ENCODE data around the gene STX1B. TPM values are rescaled to one million over a fixed set of nuclear protein-coding genes. Genes with fewer than 3 reads are reported as not detected.

The STX1B gene
- total RNA-seq, 1 experiment from 2014 or later: 11.0 TPM

DNA sequence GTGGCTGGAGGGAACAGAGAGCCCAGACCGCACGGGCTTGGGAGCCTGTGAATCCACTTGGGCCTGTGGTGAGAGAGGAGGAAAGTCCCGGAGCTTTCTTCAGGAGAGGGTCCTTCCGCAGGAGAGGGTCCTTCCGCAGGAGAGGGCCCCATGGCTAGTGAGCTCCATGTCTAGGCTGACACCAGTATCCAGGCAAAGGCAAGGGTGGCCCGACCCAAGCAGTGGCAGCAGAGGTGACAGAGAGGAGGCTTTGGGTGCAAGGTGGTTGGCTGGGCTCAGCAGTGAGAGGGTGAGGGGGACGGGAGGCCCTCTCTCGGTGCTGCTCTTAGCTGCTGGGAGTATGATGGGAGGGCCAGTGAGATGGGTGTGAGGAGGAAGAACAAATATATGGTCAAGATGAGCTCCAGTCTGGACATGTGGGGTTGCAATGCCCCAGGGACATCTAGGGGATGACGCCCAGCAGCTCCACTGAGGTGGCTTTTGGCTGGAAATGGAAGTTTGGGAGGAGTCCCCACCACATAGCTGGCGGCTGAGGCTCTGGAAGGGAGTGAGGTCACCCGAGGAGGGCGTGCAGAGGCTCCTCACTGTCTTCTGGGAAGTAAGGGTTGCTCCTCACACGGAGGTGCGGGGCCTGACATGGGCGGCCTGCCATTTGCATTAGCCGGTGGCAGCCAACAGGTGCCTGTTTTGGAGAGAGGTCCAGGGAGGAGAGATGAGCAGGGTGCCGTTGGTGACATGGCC lies 27.7 kb downstream of the STX1B start:
- TF ChIP-seq, protein P1, sequence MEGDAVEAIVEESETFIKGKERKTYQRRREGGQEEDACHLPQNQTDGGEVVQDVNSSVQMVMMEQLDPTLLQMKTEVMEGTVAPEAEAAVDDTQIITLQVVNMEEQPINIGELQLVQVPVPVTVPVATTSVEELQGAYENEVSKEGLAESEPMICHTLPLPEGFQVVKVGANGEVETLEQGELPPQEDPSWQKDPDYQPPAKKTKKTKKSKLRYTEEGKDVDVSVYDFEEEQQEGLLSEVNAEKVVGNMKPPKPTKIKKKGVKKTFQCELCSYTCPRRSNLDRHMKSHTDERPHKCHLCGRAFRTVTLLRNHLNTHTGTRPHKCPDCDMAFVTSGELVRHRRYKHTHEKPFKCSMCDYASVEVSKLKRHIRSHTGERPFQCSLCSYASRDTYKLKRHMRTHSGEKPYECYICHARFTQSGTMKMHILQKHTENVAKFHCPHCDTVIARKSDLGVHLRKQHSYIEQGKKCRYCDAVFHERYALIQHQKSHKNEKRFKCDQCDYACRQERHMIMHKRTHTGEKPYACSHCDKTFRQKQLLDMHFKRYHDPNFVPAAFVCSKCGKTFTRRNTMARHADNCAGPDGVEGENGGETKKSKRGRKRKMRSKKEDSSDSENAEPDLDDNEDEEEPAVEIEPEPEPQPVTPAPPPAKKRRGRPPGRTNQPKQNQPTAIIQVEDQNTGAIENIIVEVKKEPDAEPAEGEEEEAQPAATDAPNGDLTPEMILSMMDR (conservative IDR thresholded peaks at IDR 0.05): no peak
- Histone ChIP-seq H4K8ac (replicated peaks; ENCODE audit: insufficient read length, low read depth, low read length) (no peak overlapping the region), H3K56ac (ENCODE audit: insufficient read length, low read depth, low read length) (no peak overlapping the region), H4K5ac (ENCODE audit: insufficient read length, low read depth, low read length) (no peak overlapping the region), H3K4ac (ENCODE audit: low read depth, low read length) (no peak overlapping the region), H2BK12ac (ENCODE audit: insufficient read length, low read depth, low read length) (no peak overlapping the region), H3T11ph (ENCODE audit: low read length) (no peak overlapping the region), H3K79me2 (ENCODE audit: insufficient read depth, low read length) (no peaks in the 10 kb centered on the region), H3K23ac (ENCODE audit: insufficient read length, low read depth, low read length) (no peak overlapping the region), H4K20me1 (ENCODE audit: control insufficient read depth, insufficient read depth, insufficient read length) (no peaks in the 10 kb centered on the region), H3K18ac (ENCODE audit: insufficient read length, low read depth, low read length) (no peak overlapping the region), H3K23me2 (ENCODE audit: insufficient read length, low read depth, low read length, poor library complexity, severe bottlenecking) (no peaks in the 10 kb centered on the region), H3K79me1 (ENCODE audit: insufficient read depth, low read depth, low read length, poor library complexity, severe bottlenecking) (no peaks in the 10 kb centered on the region), H2BK20ac (ENCODE audit: low read depth, low read length, poor library complexity, severe bottlenecking) (no peak overlapping the region), H3K27me3 (ENCODE audit: insufficient read depth, low read length) (no peaks in the 10 kb centered on the region), H3K27ac (ENCODE audit: insufficient read length, low read depth, low read length) (no peak overlapping the region), H3K4me2 (ENCODE audit: insufficient read depth, insufficient read length, low read length) (no peak overlapping the region), H4K91ac (ENCODE audit: insufficient read length, low read depth, low read length) (no peak overlapping the region), H3K14ac (ENCODE audit: insufficient read depth, low read length) (no peak overlapping the region), H2AFZ (ENCODE audit: low read length) (no peak overlapping the region), H2BK5ac (ENCODE audit: insufficient read length, low read length) (no peak overlapping the region), H2BK15ac (ENCODE audit: low read depth, low read length) (no peak overlapping the region), H3K9ac (ENCODE audit: extremely low read depth, insufficient read length, low read length) (no peak overlapping the region), H3K4me1 (ENCODE audit: insufficient read depth, low read length) (no peaks in the 10 kb centered on the region), H2AK5ac (ENCODE audit: insufficient read length, low read length) (no peak overlapping the region), H2BK120ac (ENCODE audit: low read depth, low read length, poor library complexity, severe bottlenecking) (no peak overlapping the region), H3K9me3 (ENCODE audit: control insufficient read depth, low read depth, low read length) (no peaks in the 10 kb centered on the region)
- Mint-ChIP-seq H3K27ac (peak overlapping the region in 2 of 3 experiments; percentile 72 to 73; a peak in 4 of 7 replicates), H3K36me3 (ENCODE audit: insufficient read depth in 1 of 3, low read depth in 3 of 3) (peaks cover 24 to 48% (median 48%) of the 10 kb centered on the region in 3 experiments), H3K9me3 (no peaks in the 10 kb centered on the region; a peak in 1 of 5 replicates), H3K4me1 (peaks cover 5 to 7% of the 10 kb centered on the region in 2 experiments), H3K4me3 (no peak overlapping the region), H3K27me3 (ENCODE audit: low read depth) (no peaks in the 10 kb centered on the region; the same call in 1 of the 2 replicates)
- WGBS (ENCODE audit: extremely low coverage, insufficient read length, low lambda C conversion rate): no CpG with 5 or more reads among the region's 17 CpGs
- no peak for DNase-seq
